IMR-90 (cell line): ENCODE data around the gene RHPN2. TPM values are rescaled to one million over a fixed set of nuclear protein-coding genes. Genes with fewer than 3 reads are reported as not detected.

Source experiments
- ATAC-seq: fragments of 200-7000 bp; cut with Tn5 transposase; 2 replicates; pipeline ENCODE4 v1.9.1; 2020; ENCODE audit warnings: low read depth, mild to moderate bottlenecking, moderate library complexity
- BruUV-seq: library from RNA; stranded (reverse); fragments of 400-500 nt; replicated peaks from 2 replicates; lab custom pipeline; 2021; lab: Mats Ljungman, UMichigan
- CTCF ChIA-PET: fragments of 300-600 bp; formaldehyde crosslinking; extraction: SDS; loops from one replicate; lab custom pipeline; 2021; ENCODE audit warnings: antibody characterized with exemption; lab: Yijun Ruan, JAX
- POLR2A ChIA-PET: fragments of 300-600 bp; sonication (Branson Sonifier 250); formaldehyde crosslinking; loops from one replicate; lab custom pipeline; 2022; ENCODE audit warnings: antibody characterized with exemption; ENCODE audit not compliant: unreplicated experiment; lab: Charles Lee
- DNase-seq: peaks from one replicate; pipeline ENCODE4 v3.0.0; 2013
- H2AFZ ChIP-seq: replicated peaks from 2 replicates; pipeline ENCODE3; 2013; ENCODE audit warnings: low read length, mild to moderate bottlenecking; ENCODE audit not compliant: poor library complexity
- H2AK5ac ChIP-seq: 2 replicates; pipeline ENCODE4 v1.6.1; 2013; ENCODE audit warnings: low read depth, low read length, inconsistent platforms
- H2AK9ac ChIP-seq: replicated peaks from 2 replicates; pipeline ENCODE3; 2013; ENCODE audit warnings: mild to moderate bottlenecking, low read depth, low read length, moderate library complexity; ENCODE audit not compliant: poor library complexity
- H2BK120ac ChIP-seq: 2 replicates; pipeline ENCODE4 v1.6.1; 2013; ENCODE audit warnings: low read depth, low read length, inconsistent platforms
- H2BK15ac ChIP-seq: 3 replicates; pipeline ENCODE4 v1.6.1; 2013; ENCODE audit warnings: low read depth, low read length, inconsistent platforms
- H2BK20ac ChIP-seq: 2 replicates; pipeline ENCODE4 v1.6.1; 2013; ENCODE audit warnings: low read depth, mild to moderate bottlenecking, inconsistent platforms, low read length, moderate library complexity
- H2BK5ac ChIP-seq: 2 replicates; pipeline ENCODE4 v1.6.1; 2013; ENCODE audit warnings: mild to moderate bottlenecking, low read depth, low read length, inconsistent platforms; ENCODE audit not compliant: poor library complexity, severe bottlenecking
- H3K14ac ChIP-seq: replicated peaks from 2 replicates; pipeline ENCODE4 v1.6.1; 2013; ENCODE audit warnings: low read depth, low read length, inconsistent platforms
- H3K18ac ChIP-seq: 2 replicates; pipeline ENCODE4 v1.6.1; 2013; ENCODE audit warnings: low read depth, low read length, control low read depth
- H3K23ac ChIP-seq: 2 replicates; pipeline ENCODE4 v1.6.1; 2013; ENCODE audit warnings: low read depth, low read length, inconsistent platforms
- H3K27ac ChIP-seq: 2 replicates; pipeline ENCODE4 v1.5.1; 2013; ENCODE audit warnings: mild to moderate bottlenecking, control low read depth, low read length; ENCODE audit not compliant: insufficient read depth
- H3K27me3 ChIP-seq: 2 replicates; pipeline ENCODE4 v1.6.1; 2013; ENCODE audit warnings: low read length; ENCODE audit not compliant: control insufficient read depth, insufficient read depth
- H3K36me3 ChIP-seq: 2 replicates; pipeline ENCODE4 v1.6.1; 2013; ENCODE audit warnings: low read length, mixed read lengths; ENCODE audit not compliant: control insufficient read depth, insufficient read depth
- H3K4ac ChIP-seq: 2 replicates; pipeline ENCODE4 v1.6.1; 2013; ENCODE audit warnings: low read depth, low read length, inconsistent platforms
- H3K4me1 ChIP-seq: 2 replicates; pipeline ENCODE4 v1.6.1; 2013; ENCODE audit warnings: low read length, mixed read lengths; ENCODE audit not compliant: control insufficient read depth, insufficient read depth
- H3K4me2 ChIP-seq: 2 replicates; pipeline ENCODE4 v1.6.1; 2013; ENCODE audit warnings: low read depth, mild to moderate bottlenecking, control low read depth, low read length, moderate library complexity
- H3K4me3 ChIP-seq: 2 replicates; pipeline ENCODE4 v1.5.1; 2013; ENCODE audit warnings: low read depth, mild to moderate bottlenecking, control low read depth, low read length, moderate library complexity; ENCODE audit not compliant: insufficient read depth
- H3K56ac ChIP-seq: 2 replicates; pipeline ENCODE4 v1.6.1; 2013; ENCODE audit warnings: low read length, inconsistent platforms; ENCODE audit not compliant: insufficient read depth; ENCODE audit errors: extremely low read depth
- H3K79me1 ChIP-seq, 2 experiments: 2 replicates each; pipeline ENCODE4 v1.6.1; 2013; ENCODE audit warnings: low read length in 2 of 2, inconsistent platforms in 1 of 2, low read depth in 1 of 2
- H3K9ac ChIP-seq: 2 replicates; pipeline ENCODE4 v1.6.1; 2013; ENCODE audit warnings: low read depth, low read length, control low read depth
- H3K9me1 ChIP-seq: 2 replicates; pipeline ENCODE4 v1.6.1; 2013; ENCODE audit warnings: low read length, inconsistent platforms; ENCODE audit not compliant: insufficient read depth
- H3K9me3 ChIP-seq: 2 replicates; pipeline ENCODE4 v1.6.1; 2013; ENCODE audit warnings: low read length; ENCODE audit not compliant: control insufficient read depth, insufficient read depth
- H4K20me1 ChIP-seq: 2 replicates; pipeline ENCODE4 v1.6.1; 2013; ENCODE audit warnings: low read length, inconsistent platforms; ENCODE audit not compliant: insufficient read depth
- H4K5ac ChIP-seq: 2 replicates; pipeline ENCODE4 v1.6.1; 2013; ENCODE audit warnings: mild to moderate bottlenecking, low read depth, low read length, control low read depth
- H4K8ac ChIP-seq, 2 experiments: 2 replicates each; pipeline ENCODE4 v1.6.1; 2013; ENCODE audit warnings: low read depth in 2 of 2, low read length in 2 of 2, control low read depth in 1 of 2, inconsistent platforms in 1 of 2
- H4K91ac ChIP-seq: 2 replicates; pipeline ENCODE4 v1.6.1; 2013; ENCODE audit warnings: low read depth, low read length, inconsistent platforms; ENCODE audit not compliant: insufficient read depth
- BHLHE40 ChIP-seq: fragments of 150-350 bp; IDR thresholded peaks from 2 replicates; pipeline ENCODE4 v1.6.1; 2016; ENCODE audit warnings: mild to moderate bottlenecking, low read depth, low read length
- FOS ChIP-seq: fragments of 150-350 bp; IDR thresholded peaks from 2 replicates; pipeline ENCODE4 v1.6.1; 2016; ENCODE audit warnings: low read depth, low read length
- MXI1 ChIP-seq: IDR thresholded peaks from 2 replicates; pipeline ENCODE4 v1.6.1; 2012; ENCODE audit warnings: low read depth, mild to moderate bottlenecking, low read length, moderate library complexity, borderline replicate concordance
- NFE2L2 ChIP-seq: fragments of 150-350 bp; IDR thresholded peaks from 2 replicates; pipeline ENCODE4 v1.6.1; 2016; ENCODE audit warnings: low read depth, mild to moderate bottlenecking, low read length
- POLR2A ChIP-seq: IDR thresholded peaks from 2 replicates; pipeline ENCODE4 v1.6.1; 2012; ENCODE audit warnings: mild to moderate bottlenecking, low read depth, low read length
- RAD21 ChIP-seq: IDR thresholded peaks from 2 replicates; pipeline ENCODE4 v1.6.1; 2012; ENCODE audit warnings: low read length, improper control_type of control experiment
- RFX5 ChIP-seq: IDR thresholded peaks from 2 replicates; pipeline ENCODE4 v1.8.0; 2012; ENCODE audit warnings: low read depth, mild to moderate bottlenecking, low read length, moderate library complexity
- SMC3 ChIP-seq: fragments of 150-350 bp; IDR thresholded peaks from 2 replicates; pipeline ENCODE4 v1.6.1; 2016; ENCODE audit warnings: low read depth, mild to moderate bottlenecking, antibody characterized with exemption, low read length, moderate library complexity
- WGBS, 2 experiments: methylation state at CpG; one replicate each; pipeline versions ENCODE4 v1.1.5 to v1.1.7; 2013; ENCODE audit warnings: missing lambda C conversion rate in 2 of 2; ENCODE audit not compliant: insufficient read length in 1 of 2; ENCODE audit errors: extremely low coverage in 2 of 2; 5-methylcytosine and 5-hydroxymethylcytosine counted together
- dilution Hi-C: fragments of 300-500 bp; cut with HindIII; formaldehyde crosslinking; loops from one replicate; pipeline ENCODE4 v1.14.3; 2018; ENCODE audit warnings: low sequenced_read_pairs; ENCODE audit not compliant: unreplicated experiment
- in situ Hi-C: fragments of 300-500 bp; cut with MboI; formaldehyde crosslinking; loops from 3 replicates; pipeline ENCODE4 v1.14.3; 2019; ENCODE audit warnings: low sequenced_read_pairs, inconsistent platforms, mixed read lengths
- intact Hi-C: fragments of 100-400 bp; cut with micrococcal nuclease; formaldehyde crosslinking; loops from 2 replicates; pipeline ENCODE4 v1.10.0; 2022
- polyA plus RNA-seq, 3 experiments: library from polyadenylated mRNA; depleted of rRNA; stranded (reverse); fragments of >200 nt; gene quantifications; 2 replicates each; pipeline ENCODE4 v1.2.3, GENCODE V29; 2012; ENCODE audit warnings: low replicate concordance in 1 of 3
- total RNA-seq: library from RNA; depleted of rRNA; stranded (reverse); fragments of >200 nt; gene quantifications from 2 replicates; pipeline ENCODE4 v1.2.3, GENCODE V29; 2012
- TF ChIP-seq, protein P1 (sequence below): fragments of 150-350 bp; IDR thresholded peaks from 2 replicates; pipeline ENCODE4 v1.6.1; 2017; ENCODE audit warnings: mild to moderate bottlenecking, antibody characterized with exemption, low read length, low read depth

RHPN2 gene
- total and polyA plus RNA-seq, 2 of the 4 experiments (the other 2 are of a cell fraction): 2.3 to 4.0 TPM

DNA sequence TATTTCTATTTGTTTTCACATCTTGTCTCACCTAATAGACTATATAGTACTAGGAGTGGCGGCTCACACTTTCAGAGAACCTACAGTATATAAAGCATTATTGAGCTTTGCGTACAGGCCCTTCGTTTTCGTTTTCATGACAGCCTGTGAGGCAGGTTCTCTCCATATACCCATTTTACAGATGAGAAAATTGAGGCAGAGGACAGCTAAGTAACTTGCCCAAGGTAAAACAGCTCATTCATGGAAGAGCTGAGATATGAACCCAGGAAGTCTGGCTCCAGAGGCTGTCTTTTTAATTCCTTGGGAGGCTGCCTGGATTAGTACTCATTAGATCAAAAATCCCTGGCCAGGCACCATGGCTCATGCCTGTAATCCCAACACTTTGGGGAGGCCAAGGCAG is 63.8 kb downstream of the RHPN2 start:
- BruUV-seq: no TSS peak
- intact Hi-C loops (no loop called here), in situ Hi-C loops (no loop called here), dilution Hi-C loops (no loop called here)
- ATAC-seq: no peak
- no peak for DNase-seq
- Histone ChIP-seq H3K79me1 (no peaks in the 10 kb centered on the region), H4K91ac (no peak overlapping the region), H3K27ac (no peak overlapping the region), H3K9me1 (no peaks in the 10 kb centered on the region), H3K4me3 (no peak overlapping the region), H3K14ac (no peak overlapping the region), H3K18ac (no peak overlapping the region), H3K4ac (no peak overlapping the region), H2BK20ac (no peak overlapping the region), H3K9me3 (no peaks in the 10 kb centered on the region), H3K4me1 (no peaks in the 10 kb centered on the region), H3K9ac (no peak overlapping the region), H3K27me3 (no peaks in the 10 kb centered on the region), H2BK15ac (no peak overlapping the region), H2AK5ac (no peak overlapping the region), H3K23ac (no peak overlapping the region), H3K36me3 (0 out of 2 replicates have a peak, but pooled peaks cover 3% of the 10 kb centered on the region), H4K5ac (no peak overlapping the region), H2AK9ac (no peak overlapping the region), H3K56ac (no peak overlapping the region), H3K4me2 (no peak overlapping the region), H2AFZ (no peak overlapping the region), H2BK5ac (no peak overlapping the region), H4K8ac (no peak overlapping the region), H4K20me1 (no peaks in the 10 kb centered on the region), H2BK120ac (no peak overlapping the region)
- TF ChIP-seq FOS (no peak), MXI1 (no peak), BHLHE40 (no peak), RAD21 (no peak), POLR2A (no peak), SMC3 (no peak), RFX5 (no peak), NFE2L2 (no peak)
- TF ChIP-seq, protein P1, sequence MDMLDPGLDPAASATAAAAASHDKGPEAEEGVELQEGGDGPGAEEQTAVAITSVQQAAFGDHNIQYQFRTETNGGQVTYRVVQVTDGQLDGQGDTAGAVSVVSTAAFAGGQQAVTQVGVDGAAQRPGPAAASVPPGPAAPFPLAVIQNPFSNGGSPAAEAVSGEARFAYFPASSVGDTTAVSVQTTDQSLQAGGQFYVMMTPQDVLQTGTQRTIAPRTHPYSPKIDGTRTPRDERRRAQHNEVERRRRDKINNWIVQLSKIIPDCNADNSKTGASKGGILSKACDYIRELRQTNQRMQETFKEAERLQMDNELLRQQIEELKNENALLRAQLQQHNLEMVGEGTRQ: no peak
- CTCF ChIA-PET: interaction anchor here (0.7 kb wide), 1 partner anchor 19 kb away, joined by 3 read pairs; no protein-coding TSS in a partner anchor
- POLR2A ChIA-PET: no interaction called here
- WGBS, 2 experiments: no CpG with 5 or more reads among the region's 4 CpGs
